SK-N-MC (cell line): ENCODE data around the gene GOLGA8Q.
"Not testable (repeated sequence)": the region's sequence is repeated elsewhere in the genome, so short reads cannot be mapped to it uniquely, and the experiment has no call there.

Experiments
- EZH2 ChIP-seq: fragments of 200-600 bp; sonication (generic); IDR thresholded peaks from one replicate; pipeline ENCODE4 v1.6.1; 2017; ENCODE audit warnings: antibody characterized with exemption
- POLR2AphosphoS5 ChIP-seq: IDR thresholded peaks from 2 replicates; pipeline ENCODE4 v1.6.1; 2012; ENCODE audit warnings: mild to moderate bottlenecking, low read depth, low read length, borderline replicate concordance

GRCh38 chr15:30551750-30552149, at the start of gene GOLGA8Q:
- not testable (repeated sequence) for TF ChIP-seq EZH2, POLR2AphosphoS5
